K562 (cell line): ENCODE results near the gene ZFP57. TPM values are rescaled to one million over a fixed set of nuclear protein-coding genes. Genes with fewer than 3 reads are reported as not detected.
A peak's percentile ranks its signal among the peaks of the same experiment; 100 is the strongest.

Experiments
- CCAR2 ChIP-seq: fragments of 200-400 bp; formaldehyde crosslinking; IDR thresholded peaks from 2 replicates; pipeline ENCODE4 v1.6.1; 2017; ENCODE audit warnings: mild to moderate bottlenecking, low read depth, low read length
- KDM1A ChIP-seq, 2 experiments: fragments of 450-650 bp; IDR thresholded peaks; 2 replicates each; pipeline ENCODE4 v1.6.1; 2016; ENCODE audit warnings: mild to moderate bottlenecking in 2 of 2
- MXI1 ChIP-seq: IDR thresholded peaks from 2 replicates; pipeline ENCODE4 v1.6.1; 2011; ENCODE audit warnings: low read depth, mild to moderate bottlenecking, improper control_type of control experiment, low read length
- NFIX ChIP-seq: fragments of 250-450 bp; sonication (Bioruptor Pico); IDR thresholded peaks from 2 replicates; pipeline ENCODE4 v1.4.0; 2020; ENCODE audit warnings: low read depth, mild to moderate bottlenecking, moderate library complexity
- PTBP1 ChIP-seq: fragments of 200-400 bp; formaldehyde crosslinking; IDR thresholded peaks from 2 replicates; pipeline ENCODE4 v1.6.1; 2017; ENCODE audit warnings: low read depth, low read length
- SETDB1 ChIP-seq: IDR thresholded peaks from one replicate; pipeline ENCODE4 v1.6.1; 2012; ENCODE audit warnings: low read length, control low read depth, inconsistent platforms
- SIN3B ChIP-seq: fragments of 450-650 bp; IDR thresholded peaks from 2 replicates; pipeline ENCODE4 v1.6.1; 2017; ENCODE audit warnings: low read depth, mild to moderate bottlenecking, moderate library complexity
- TBL1XR1 ChIP-seq, 2 experiments: IDR thresholded peaks; 2 replicates each; pipeline ENCODE4 v1.6.1; 2012; ENCODE audit warnings: improper control_type of control experiment in 2 of 2, low read length in 2 of 2, mild to moderate bottlenecking in 1 of 2
- YBX1 ChIP-seq: fragments of 450-650 bp; IDR thresholded peaks from 2 replicates; pipeline ENCODE4 v1.7.1; 2016; ENCODE audit warnings: mild to moderate bottlenecking
- ZNF184 ChIP-seq: sonication (generic); formaldehyde crosslinking; IDR thresholded peaks from 2 replicates; pipeline ENCODE4 v1.5.0; 2020; ENCODE audit warnings: missing genetic modification reagents
- ZNF444 ChIP-seq: fragments of 250-450 bp; sonication (Bioruptor Pico); IDR thresholded peaks from 2 replicates; pipeline ENCODE4 v1.4.0; 2020; ENCODE audit warnings: mild to moderate bottlenecking, moderate library complexity
- ZNF830 ChIP-seq: fragments of 250-450 bp; sonication (Bioruptor Pico); IDR thresholded peaks from 2 replicates; pipeline ENCODE4 v1.5.0; 2021; ENCODE audit warnings: mild to moderate bottlenecking
- polyA plus RNA-seq, 8 experiments: library from polyadenylated mRNA; depleted of rRNA in 4 of 8; stranded (reverse) in 5 of 8; unstranded in 3 of 8; fragments of >200 nt; fragmentation: Nextera tagmentation in 2 of 8; fragmentation: Illumina TruSeq in 1 of 8; extraction: Ambion mirVana in 2 of 8; extraction: Trizol in 1 of 8; gene quantifications; 2 replicates each; pipeline versions ENCODE4 v1.2.1 to v1.2.3, GENCODE V29; 2011 to 2014; ENCODE audit warnings: inconsistent platforms in 1 of 8, missing spikeins in 1 of 8
- total RNA-seq, 7 experiments: library from RNA; depleted of rRNA in 6 of 7; stranded (reverse); fragments of >200 nt in 6 of 7; fragmentation: Illumina TruSeq in 2 of 7; extraction: Trizol in 2 of 7; gene quantifications; 2 replicates each; pipeline versions ENCODE4 v1.2.1 to v1.2.3, GENCODE V29; 2011 to 2021; ENCODE audit warnings: low replicate concordance in 1 of 7
- TF ChIP-seq, protein P1 (sequence below): fragments of 200-800 bp; sonication (Bioruptor generic); IDR thresholded peaks from 2 replicates; pipeline ENCODE4 v1.6.1; 2016; ENCODE audit warnings: missing genetic modification characterization, missing compliant biosample characterization
- TF ChIP-seq, protein P2 (sequence below): fragments of 450-650 bp; IDR thresholded peaks from 2 replicates; pipeline ENCODE4 v1.6.1; 2016; ENCODE audit warnings: low read depth

The ZFP57 gene
- total and polyA plus RNA-seq, 9 of the 15 experiments (the other 6 are each of a cell fraction or from before 2014, with no cell fraction given): 0.04 to 0.28 (median 0.13) TPM

DNA sequence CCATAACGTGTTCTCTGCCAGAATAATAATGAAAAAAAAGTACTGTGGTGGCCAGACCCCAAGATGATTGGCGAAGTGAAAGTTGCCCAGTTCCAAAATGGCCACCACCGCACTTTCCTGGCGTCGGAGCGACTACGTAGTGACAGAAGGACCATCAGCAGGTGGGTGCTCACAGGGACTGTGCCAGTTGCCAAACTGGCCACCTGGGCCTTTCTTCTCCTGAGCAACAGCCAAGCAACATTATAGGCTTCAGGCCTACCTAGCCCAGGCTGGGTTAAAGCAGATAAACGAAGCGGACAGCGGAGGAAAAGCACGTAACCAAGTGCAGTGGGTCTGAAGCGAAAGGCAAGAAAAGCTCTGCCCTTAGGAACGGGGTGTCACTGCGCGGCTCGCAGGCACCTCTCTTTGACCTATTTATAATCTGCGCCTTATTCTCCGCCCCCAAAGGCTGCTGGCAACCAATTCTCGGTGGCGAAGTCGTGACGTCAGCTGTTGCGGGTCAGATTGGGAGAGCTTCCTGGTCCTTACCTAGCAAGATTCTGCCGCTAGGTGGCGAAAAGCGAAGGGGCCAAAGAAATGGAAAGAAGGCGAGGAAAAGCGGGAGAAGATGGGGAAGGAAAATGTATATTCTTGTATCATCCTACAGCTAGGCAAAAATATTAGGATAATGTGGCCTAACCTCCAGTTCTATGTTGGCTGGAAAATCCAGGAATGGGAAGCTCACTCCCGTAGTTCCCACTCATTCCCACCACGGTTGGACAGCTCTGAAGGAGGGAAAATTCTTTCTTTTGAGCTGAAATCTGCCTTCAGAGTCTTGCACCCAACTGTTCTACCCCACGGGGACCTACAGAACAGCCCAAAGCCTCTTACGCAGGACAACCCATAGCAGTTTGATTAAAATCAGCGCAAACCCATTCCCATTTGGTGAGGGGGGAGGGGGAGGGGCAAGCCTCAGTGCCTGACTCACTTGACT is 31.0 kb downstream of the ZFP57 start (continued):
- TF ChIP-seq YBX1 (no peak), SIN3B (no peak), SETDB1 (no peak), TBL1XR1 (IDR thresholded peaks at IDR 0.05; ENCODE audit: low read length in 2 of 2) (peak in 1 of 2 experiments; percentile 61; a peak in 2 of 4 replicates), MXI1 (0 out of 2 replicates have a peak, but pooled peaks have one; percentile 43), PTBP1 (no peak), ZNF444 (CRISPR knock-in tag) (peak; percentile 62; the same call in 1 of the 2 replicates), CCAR2 (no peak), NFIX (CRISPR knock-in tag) (no peak), ZNF184 (CRISPR knock-in tag) (no peak), ZNF830 (CRISPR knock-in tag) (no peak), KDM1A (IDR thresholded peaks at IDR 0.05) (peak in 1 of 2 experiments; percentile 90; a peak in 2 of 4 replicates)
- TF ChIP-seq, protein P1, sequence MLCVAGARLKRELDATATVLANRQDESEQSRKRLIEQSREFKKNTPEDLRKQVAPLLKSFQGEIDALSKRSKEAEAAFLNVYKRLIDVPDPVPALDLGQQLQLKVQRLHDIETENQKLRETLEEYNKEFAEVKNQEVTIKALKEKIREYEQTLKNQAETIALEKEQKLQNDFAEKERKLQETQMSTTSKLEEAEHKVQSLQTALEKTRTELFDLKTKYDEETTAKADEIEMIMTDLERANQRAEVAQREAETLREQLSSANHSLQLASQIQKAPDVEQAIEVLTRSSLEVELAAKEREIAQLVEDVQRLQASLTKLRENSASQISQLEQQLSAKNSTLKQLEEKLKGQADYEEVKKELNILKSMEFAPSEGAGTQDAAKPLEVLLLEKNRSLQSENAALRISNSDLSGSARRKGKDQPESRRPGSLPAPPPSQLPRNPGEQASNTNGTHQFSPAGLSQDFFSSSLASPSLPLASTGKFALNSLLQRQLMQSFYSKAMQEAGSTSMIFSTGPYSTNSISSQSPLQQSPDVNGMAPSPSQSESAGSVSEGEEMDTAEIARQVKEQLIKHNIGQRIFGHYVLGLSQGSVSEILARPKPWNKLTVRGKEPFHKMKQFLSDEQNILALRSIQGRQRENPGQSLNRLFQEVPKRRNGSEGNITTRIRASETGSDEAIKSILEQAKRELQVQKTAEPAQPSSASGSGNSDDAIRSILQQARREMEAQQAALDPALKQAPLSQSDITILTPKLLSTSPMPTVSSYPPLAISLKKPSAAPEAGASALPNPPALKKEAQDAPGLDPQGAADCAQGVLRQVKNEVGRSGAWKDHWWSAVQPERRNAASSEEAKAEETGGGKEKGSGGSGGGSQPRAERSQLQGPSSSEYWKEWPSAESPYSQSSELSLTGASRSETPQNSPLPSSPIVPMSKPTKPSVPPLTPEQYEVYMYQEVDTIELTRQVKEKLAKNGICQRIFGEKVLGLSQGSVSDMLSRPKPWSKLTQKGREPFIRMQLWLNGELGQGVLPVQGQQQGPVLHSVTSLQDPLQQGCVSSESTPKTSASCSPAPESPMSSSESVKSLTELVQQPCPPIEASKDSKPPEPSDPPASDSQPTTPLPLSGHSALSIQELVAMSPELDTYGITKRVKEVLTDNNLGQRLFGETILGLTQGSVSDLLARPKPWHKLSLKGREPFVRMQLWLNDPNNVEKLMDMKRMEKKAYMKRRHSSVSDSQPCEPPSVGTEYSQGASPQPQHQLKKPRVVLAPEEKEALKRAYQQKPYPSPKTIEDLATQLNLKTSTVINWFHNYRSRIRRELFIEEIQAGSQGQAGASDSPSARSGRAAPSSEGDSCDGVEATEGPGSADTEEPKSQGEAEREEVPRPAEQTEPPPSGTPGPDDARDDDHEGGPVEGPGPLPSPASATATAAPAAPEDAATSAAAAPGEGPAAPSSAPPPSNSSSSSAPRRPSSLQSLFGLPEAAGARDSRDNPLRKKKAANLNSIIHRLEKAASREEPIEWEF (CRISPR knock-in tag): no peak
- TF ChIP-seq, protein P2, sequence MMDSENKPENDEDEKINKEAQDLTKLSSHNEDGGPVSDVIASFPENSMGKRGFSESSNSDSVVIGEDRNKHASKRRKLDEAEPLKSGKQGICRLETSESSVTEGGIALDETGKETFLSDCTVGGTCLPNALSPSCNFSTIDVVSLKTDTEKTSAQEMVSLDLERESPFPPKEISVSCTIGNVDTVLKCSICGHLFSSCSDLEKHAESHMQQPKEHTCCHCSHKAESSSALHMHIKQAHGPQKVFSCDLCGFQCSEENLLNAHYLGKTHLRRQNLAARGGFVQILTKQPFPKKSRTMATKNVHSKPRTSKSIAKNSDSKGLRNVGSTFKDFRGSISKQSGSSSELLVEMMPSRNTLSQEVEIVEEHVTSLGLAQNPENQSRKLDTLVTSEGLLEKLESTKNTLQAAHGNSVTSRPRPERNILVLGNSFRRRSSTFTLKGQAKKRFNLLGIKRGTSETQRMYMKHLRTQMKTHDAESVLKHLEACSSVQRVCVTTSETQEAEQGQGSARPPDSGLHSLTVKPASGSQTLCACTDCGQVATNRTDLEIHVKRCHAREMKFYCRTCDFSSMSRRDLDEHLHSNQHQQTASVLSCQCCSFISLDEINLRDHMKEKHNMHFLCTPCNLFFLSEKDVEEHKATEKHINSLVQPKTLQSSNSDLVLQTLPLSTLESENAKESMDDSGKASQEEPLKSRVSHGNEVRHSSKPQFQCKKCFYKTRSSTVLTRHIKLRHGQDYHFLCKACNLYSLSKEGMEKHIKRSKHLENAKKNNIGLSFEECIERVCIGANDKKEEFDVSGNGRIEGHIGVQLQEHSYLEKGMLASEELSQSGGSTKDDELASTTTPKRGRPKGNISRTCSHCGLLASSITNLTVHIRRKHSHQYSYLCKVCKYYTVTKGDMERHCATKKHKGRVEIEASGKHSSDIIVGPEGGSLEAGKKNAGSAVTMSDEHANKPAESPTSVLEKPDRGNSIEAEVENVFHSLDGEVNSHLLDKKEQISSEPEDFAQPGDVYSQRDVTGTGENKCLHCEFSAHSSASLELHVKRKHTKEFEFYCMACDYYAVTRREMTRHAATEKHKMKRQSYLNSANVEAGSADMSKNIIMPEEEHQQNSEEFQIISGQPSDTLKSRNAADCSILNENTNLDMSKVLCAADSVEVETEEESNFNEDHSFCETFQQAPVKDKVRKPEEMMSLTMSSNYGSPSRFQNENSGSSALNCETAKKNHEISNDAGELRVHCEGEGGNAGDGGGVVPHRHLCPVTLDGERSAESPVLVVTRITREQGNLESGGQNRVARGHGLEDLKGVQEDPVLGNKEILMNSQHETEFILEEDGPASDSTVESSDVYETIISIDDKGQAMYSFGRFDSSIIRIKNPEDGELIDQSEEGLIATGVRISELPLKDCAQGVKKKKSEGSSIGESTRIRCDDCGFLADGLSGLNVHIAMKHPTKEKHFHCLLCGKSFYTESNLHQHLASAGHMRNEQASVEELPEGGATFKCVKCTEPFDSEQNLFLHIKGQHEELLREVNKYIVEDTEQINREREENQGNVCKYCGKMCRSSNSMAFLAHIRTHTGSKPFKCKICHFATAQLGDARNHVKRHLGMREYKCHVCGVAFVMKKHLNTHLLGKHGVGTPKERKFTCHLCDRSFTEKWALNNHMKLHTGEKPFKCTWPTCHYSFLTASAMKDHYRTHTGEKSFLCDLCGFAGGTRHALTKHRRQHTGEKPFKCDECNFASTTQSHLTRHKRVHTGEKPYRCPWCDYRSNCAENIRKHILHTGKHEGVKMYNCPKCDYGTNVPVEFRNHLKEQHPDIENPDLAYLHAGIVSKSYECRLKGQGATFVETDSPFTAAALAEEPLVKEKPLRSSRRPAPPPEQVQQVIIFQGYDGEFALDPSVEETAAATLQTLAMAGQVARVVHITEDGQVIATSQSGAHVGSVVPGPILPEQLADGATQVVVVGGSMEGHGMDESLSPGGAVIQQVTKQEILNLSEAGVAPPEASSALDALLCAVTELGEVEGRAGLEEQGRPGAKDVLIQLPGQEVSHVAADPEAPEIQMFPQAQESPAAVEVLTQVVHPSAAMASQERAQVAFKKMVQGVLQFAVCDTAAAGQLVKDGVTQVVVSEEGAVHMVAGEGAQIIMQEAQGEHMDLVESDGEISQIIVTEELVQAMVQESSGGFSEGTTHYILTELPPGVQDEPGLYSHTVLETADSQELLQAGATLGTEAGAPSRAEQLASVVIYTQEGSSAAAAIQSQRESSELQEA: peak; percentile 70
